HepG2 (cell line): ENCODE data around the gene L3MBTL4. TPM values are rescaled to one million over a fixed set of nuclear protein-coding genes. Genes with fewer than 3 reads are reported as not detected.

Experiments used
- AGO1 ChIP-seq: fragments of 200-400 bp; formaldehyde crosslinking; IDR thresholded peaks from 2 replicates; pipeline ENCODE4 v1.6.1; 2017; ENCODE audit warnings: mild to moderate bottlenecking, low read depth, low read length, moderate library complexity; ENCODE audit not compliant: poor library complexity, severe bottlenecking
- AKAP8 ChIP-seq: sonication (generic); formaldehyde crosslinking; IDR thresholded peaks from 2 replicates; pipeline ENCODE4 v1.5.1; 2020; ENCODE audit warnings: mild to moderate bottlenecking, missing genetic modification reagents
- ATF7 ChIP-seq, 2 experiments: fragments of 450-650 bp in 1 of 2; sonication (generic) in 1 of 2; formaldehyde crosslinking in 1 of 2; IDR thresholded peaks; 2 replicates each; pipeline versions ENCODE4 v1.4.0 to v1.6.1; 2016 to 2020; ENCODE audit warnings: antibody characterized with exemption in 1 of 2, mild to moderate bottlenecking in 1 of 2, missing genetic modification reagents in 1 of 2
- CBFB ChIP-seq: sonication (generic); formaldehyde crosslinking; IDR thresholded peaks from 2 replicates; pipeline ENCODE4 v1.4.0; 2020; ENCODE audit warnings: missing genetic modification reagents
- CBX2 ChIP-seq, 2 experiments: fragments of 200-600 bp in 1 of 2; sonication (generic); formaldehyde crosslinking in 1 of 2; IDR thresholded peaks; 2 replicates each; pipeline versions ENCODE4 v1.7.0 to v1.8.1; 2018 to 2022; ENCODE audit warnings: low read depth in 2 of 2, low read length in 1 of 2, mild to moderate bottlenecking in 1 of 2, missing genetic modification reagents in 1 of 2
- CTCF ChIP-seq: sonication (generic); formaldehyde crosslinking; IDR thresholded peaks from 2 replicates; pipeline ENCODE4 v1.5.0; 2020; ENCODE audit warnings: mild to moderate bottlenecking, missing genetic modification reagents, moderate library complexity
- DBP ChIP-seq: sonication (generic); formaldehyde crosslinking; IDR thresholded peaks from 2 replicates; pipeline ENCODE4 v1.4.0; 2020; ENCODE audit warnings: missing genetic modification reagents; ENCODE audit errors: not compliant biosample characterization
- E2F2 ChIP-seq: sonication (generic); formaldehyde crosslinking; IDR thresholded peaks from 2 replicates; pipeline ENCODE4 v1.4.0; 2020; ENCODE audit warnings: missing genetic modification reagents, borderline replicate concordance
- FOXJ3 ChIP-seq: sonication (generic); formaldehyde crosslinking; IDR thresholded peaks from 2 replicates; pipeline ENCODE4 v1.4.0; 2020; ENCODE audit warnings: missing genetic modification reagents, mild to moderate bottlenecking, borderline replicate concordance
- GATA4 ChIP-seq: sonication (generic); IDR thresholded peaks from 2 replicates; pipeline ENCODE4 v1.6.1; 2016; ENCODE audit warnings: antibody characterized with exemption, low read depth, borderline replicate concordance
- MBNL3 ChIP-seq: fragments of 250-450 bp; sonication (Bioruptor Pico); conservative IDR thresholded peaks from 2 replicates; pipeline ENCODE4 v1.8.0; 2022; ENCODE audit warnings: mild to moderate bottlenecking, inconsistent platforms
- MXI1 ChIP-seq: IDR thresholded peaks from 3 replicates; pipeline ENCODE4 v1.6.1; 2012; ENCODE audit warnings: low read depth, low read length, inconsistent platforms, borderline replicate concordance
- NFYB ChIP-seq: sonication (generic); formaldehyde crosslinking; IDR thresholded peaks from 2 replicates; pipeline ENCODE4 v1.4.0; 2020; ENCODE audit warnings: missing genetic modification reagents
- POLR2AphosphoS5 ChIP-seq: IDR thresholded peaks from 2 replicates; pipeline ENCODE4 v1.6.1; 2012; ENCODE audit warnings: low read depth, low read length
- SIN3A ChIP-seq: IDR thresholded peaks from 2 replicates; pipeline ENCODE4 v1.6.1; 2011; ENCODE audit warnings: low read depth, mild to moderate bottlenecking, control low read depth, low read length, borderline replicate concordance
- TARDBP ChIP-seq: sonication (generic); formaldehyde crosslinking; IDR thresholded peaks from 2 replicates; pipeline ENCODE4 v1.8.0; 2022; ENCODE audit warnings: mild to moderate bottlenecking, missing genetic modification reagents
- TBP ChIP-seq: sonication (generic); formaldehyde crosslinking; IDR thresholded peaks from 2 replicates; pipeline ENCODE4 v1.5.0; 2020; ENCODE audit warnings: missing genetic modification reagents
- ZMAT5 ChIP-seq: sonication (generic); formaldehyde crosslinking; IDR thresholded peaks from 2 replicates; pipeline ENCODE4 v1.5.0; 2020; ENCODE audit warnings: mild to moderate bottlenecking, low read depth, missing genetic modification reagents, borderline replicate concordance
- ZMYM2 ChIP-seq: sonication (generic); formaldehyde crosslinking; IDR thresholded peaks from 2 replicates; pipeline ENCODE4 v1.8.0; 2022; ENCODE audit warnings: mild to moderate bottlenecking, missing genetic modification reagents
- ZNF12 ChIP-seq: sonication (generic); formaldehyde crosslinking; IDR thresholded peaks from 2 replicates; pipeline ENCODE4 v1.5.0; 2020; ENCODE audit warnings: missing genetic modification reagents
- ZNF263 ChIP-seq: sonication (generic); formaldehyde crosslinking; IDR thresholded peaks from 2 replicates; pipeline ENCODE4 v1.4.0; 2020; ENCODE audit warnings: missing genetic modification reagents
- ZNF33A ChIP-seq: sonication (generic); formaldehyde crosslinking; IDR thresholded peaks from 2 replicates; pipeline ENCODE4 v1.5.1; 2020; ENCODE audit warnings: missing genetic modification reagents, mild to moderate bottlenecking, moderate library complexity, borderline replicate concordance
- ZNF556 ChIP-seq: sonication (generic); formaldehyde crosslinking; IDR thresholded peaks from 2 replicates; pipeline ENCODE4 v1.4.0; 2020; ENCODE audit warnings: mild to moderate bottlenecking, missing genetic modification reagents, borderline replicate concordance
- ZNF850 ChIP-seq: sonication (generic); formaldehyde crosslinking; conservative IDR thresholded peaks from 2 replicates; pipeline ENCODE4 v1.9.0; 2021; ENCODE audit warnings: mild to moderate bottlenecking, missing genetic modification reagents
- ZSCAN12 ChIP-seq: sonication (generic); formaldehyde crosslinking; IDR thresholded peaks from 2 replicates; pipeline ENCODE4 v1.9.0; 2021; ENCODE audit warnings: mild to moderate bottlenecking, missing genetic modification reagents
- polyA plus RNA-seq, 8 experiments: library from polyadenylated mRNA; depleted of rRNA in 3 of 8; stranded (reverse) in 7 of 8; unstranded in 1 of 8; fragments of >200 nt; fragmentation: Illumina TruSeq in 4 of 8; extraction: Trizol in 4 of 8; gene quantifications; 2 replicates each; pipeline versions ENCODE4 v1.2.1 to v1.2.3, GENCODE V29; 2011 to 2016; ENCODE audit warnings: low read depth in 4 of 8, missing spikeins in 1 of 8, mixed read lengths in 1 of 8; ENCODE audit not compliant: insufficient read depth in 1 of 8
- total RNA-seq, 5 experiments: library from RNA; depleted of rRNA; stranded (reverse); fragments of >200 nt; fragmentation: Illumina TruSeq; extraction: Trizol; gene quantifications; 2 replicates each; pipeline ENCODE4 v1.2.3, GENCODE V29; 2016; ENCODE audit warnings: low read depth in 1 of 5

The L3MBTL4 gene
- total and polyA plus RNA-seq, 2 of the 13 experiments (the other 11 are each of a cell fraction or from before 2014, with no cell fraction given): 10.8 to 13.3 TPM

GRCh38 chr18:6370410-6370809, 44.3 kb downstream of the L3MBTL4 start (continued):
- TF ChIP-seq CTCF (CRISPR knock-in tag): 0 out of 2 replicates have a peak, but pooled peaks have one; percentile 12
- TF ChIP-seq SIN3A: no peak; the same call in 1 of the 2 replicates
- no peak for TF ChIP-seq CBFB (CRISPR knock-in tag)
- no peak for TF ChIP-seq ATF7 (IDR thresholded peaks at IDR 0.05)
- TF ChIP-seq ATF7 (CRISPR knock-in tag; IDR thresholded peaks at IDR 0.05): no peak
- no peak for TF ChIP-seq GATA4
- TF ChIP-seq ZNF12 (CRISPR knock-in tag): no peak
- no peak for TF ChIP-seq ZNF850
- TF ChIP-seq MXI1: peak; percentile 9; the same call in 1 of the 3 replicates
- no peak for TF ChIP-seq CBX2 (IDR thresholded peaks at IDR 0.05; ENCODE audit: low read depth, low read length)
- TF ChIP-seq CBX2 (CRISPR knock-in tag; IDR thresholded peaks at IDR 0.05; ENCODE audit: low read depth): no peak
- no peak for TF ChIP-seq ZMAT5 (CRISPR knock-in tag)
- no peak for TF ChIP-seq NFYB (CRISPR knock-in tag)
- no peak for TF ChIP-seq MBNL3 (CRISPR knock-in tag)
- TF ChIP-seq DBP (CRISPR knock-in tag): no peak
- TF ChIP-seq ZMYM2 (CRISPR knock-in tag): no peak
- TF ChIP-seq FOXJ3: no peak
- TF ChIP-seq AKAP8: 0 out of 2 replicates have a peak, but pooled peaks have one; percentile 49
- no peak for TF ChIP-seq AGO1
- TF ChIP-seq TARDBP (CRISPR knock-in tag): no peak
- peak; percentile 45; the same call in 1 of the 2 replicates for TF ChIP-seq ZNF263 (CRISPR knock-in tag)
- no peak for TF ChIP-seq ZSCAN12 (CRISPR knock-in tag)
- no peak for TF ChIP-seq ZNF556 (CRISPR knock-in tag)
- no peak for TF ChIP-seq TBP (CRISPR knock-in tag)
- TF ChIP-seq POLR2AphosphoS5: no peak
- no peak for TF ChIP-seq E2F2
- TF ChIP-seq ZNF33A: no peak
